ENCODE data around the gene ATP11B. TPM values are rescaled to one million over a fixed set of nuclear protein-coding genes. Genes with fewer than 3 reads are reported as not detected.

ATP11B gene
- total and polyA plus RNA-seq, 9 of the 15 experiments (the other 6 are each of a cell fraction or from before 2014, with no cell fraction given): 11.9 to 68.7 (median 41.8) TPM

DNA sequence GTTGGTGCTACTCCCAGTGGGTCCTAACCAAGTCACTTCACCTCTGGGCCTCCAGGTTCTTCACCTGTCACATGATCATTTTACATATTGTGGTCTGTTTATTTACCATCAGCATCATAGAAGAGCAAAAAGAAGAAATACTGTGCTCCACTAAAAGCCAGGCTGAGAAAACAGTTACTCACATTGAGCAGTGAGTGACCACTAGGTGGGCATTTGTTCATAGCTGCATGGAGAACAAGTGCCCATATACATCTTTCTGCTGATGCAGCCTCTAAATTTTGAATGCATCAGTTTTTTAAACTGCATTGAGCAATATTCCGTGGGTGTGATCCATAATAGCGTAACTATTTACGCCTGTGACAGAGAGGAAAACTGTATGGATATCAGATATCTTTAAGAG, 110.9 kb downstream of the ATP11B start:
- ChIA-PET CTCF (ENCODE audit: low intra/inter-chr PET ratio) (interaction anchor here (1.1 kb wide), 1 partner anchor 23 kb away, joined by 6 read pairs; no protein-coding TSS in a partner anchor), POLR2A (interaction anchor here (0.6 to 2.4 kb wide), 6 partner anchors 10 to 1508 kb away, joined by 3 to 9 read pairs (median 4); no protein-coding TSS in a partner anchor)
- intact Hi-C loops (cut with micrococcal nuclease): loop anchor here (10.0 kb wide), 1 partner anchor 191 kb away; the partner anchor contains the start of gene MCCC1
- Histone ChIP-seq H3K27ac (ENCODE audit: extremely low read depth, low read depth, low read length) (no peak overlapping the region), H2AFZ (ENCODE audit: low read depth, low read length) (no peak overlapping the region), H3K27me3 (ENCODE audit: control insufficient read depth in 2 of 2, insufficient read depth in 2 of 2, low read length in 2 of 2) (no peaks in the 10 kb centered on the region), H3K4me2 (ENCODE audit: insufficient read depth, low read length) (no peak overlapping the region), H3K9ac (ENCODE audit: insufficient read depth in 1 of 2, low read depth in 2 of 2, low read length in 2 of 2) (no peak overlapping the region), H4K20me1 (replicated peaks; ENCODE audit: control insufficient read depth, insufficient read depth, low read length) (no peaks in the 10 kb centered on the region), H3K9me1 (ENCODE audit: control insufficient read depth, insufficient read depth, low read length) (no peaks in the 10 kb centered on the region), H3K4me1 (replicated peaks in 1 of 2; ENCODE audit: control insufficient read depth in 2 of 2, insufficient read depth in 2 of 2, low read length in 2 of 2) (peaks cover 4 to 8% of the 10 kb centered on the region in 2 experiments; a peak in 3 of 5 replicates), H3K4me3 (no peak overlapping the region), H3K36me3 (ENCODE audit: control insufficient read depth, insufficient read depth, low read length) (peaks cover 51% of the 10 kb centered on the region), H3K9me3 (replicated peaks; ENCODE audit: control insufficient read depth, insufficient read depth, low read depth, low read length) (no peaks in the 10 kb centered on the region), H3K79me2 (ENCODE audit: control insufficient read depth, insufficient read depth, low read length) (no peaks in the 10 kb centered on the region)
- FAIRE-seq (no peak), DNase-seq (ENCODE audit: extremely low read depth in 1 of 4, low spot score in 3 of 4) (no peak), ATAC-seq (peak; percentile 62; the same call in 2 of the 3 replicates)
- WGBS (ENCODE audit: insufficient coverage, low coverage, missing lambda C conversion rate): 92% methylated on average over 3 of the region's 3 CpGs
- in situ Hi-C loops (cut with MboI): no loop called here
- TF ChIP-seq, protein P1, sequence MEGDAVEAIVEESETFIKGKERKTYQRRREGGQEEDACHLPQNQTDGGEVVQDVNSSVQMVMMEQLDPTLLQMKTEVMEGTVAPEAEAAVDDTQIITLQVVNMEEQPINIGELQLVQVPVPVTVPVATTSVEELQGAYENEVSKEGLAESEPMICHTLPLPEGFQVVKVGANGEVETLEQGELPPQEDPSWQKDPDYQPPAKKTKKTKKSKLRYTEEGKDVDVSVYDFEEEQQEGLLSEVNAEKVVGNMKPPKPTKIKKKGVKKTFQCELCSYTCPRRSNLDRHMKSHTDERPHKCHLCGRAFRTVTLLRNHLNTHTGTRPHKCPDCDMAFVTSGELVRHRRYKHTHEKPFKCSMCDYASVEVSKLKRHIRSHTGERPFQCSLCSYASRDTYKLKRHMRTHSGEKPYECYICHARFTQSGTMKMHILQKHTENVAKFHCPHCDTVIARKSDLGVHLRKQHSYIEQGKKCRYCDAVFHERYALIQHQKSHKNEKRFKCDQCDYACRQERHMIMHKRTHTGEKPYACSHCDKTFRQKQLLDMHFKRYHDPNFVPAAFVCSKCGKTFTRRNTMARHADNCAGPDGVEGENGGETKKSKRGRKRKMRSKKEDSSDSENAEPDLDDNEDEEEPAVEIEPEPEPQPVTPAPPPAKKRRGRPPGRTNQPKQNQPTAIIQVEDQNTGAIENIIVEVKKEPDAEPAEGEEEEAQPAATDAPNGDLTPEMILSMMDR (IDR thresholded peaks at IDR 0.05 in 2 of 3, conservative IDR thresholded peaks at IDR 0.05 in 1 of 3; ENCODE audit: insufficient read depth in 2 of 3, low read depth in 1 of 3, low read length in 3 of 3): 0 out of 6 replicates have a peak, but pooled peaks of 2 of the 3 experiments have one; percentile 7 to 30
- TF ChIP-seq, protein P2, sequence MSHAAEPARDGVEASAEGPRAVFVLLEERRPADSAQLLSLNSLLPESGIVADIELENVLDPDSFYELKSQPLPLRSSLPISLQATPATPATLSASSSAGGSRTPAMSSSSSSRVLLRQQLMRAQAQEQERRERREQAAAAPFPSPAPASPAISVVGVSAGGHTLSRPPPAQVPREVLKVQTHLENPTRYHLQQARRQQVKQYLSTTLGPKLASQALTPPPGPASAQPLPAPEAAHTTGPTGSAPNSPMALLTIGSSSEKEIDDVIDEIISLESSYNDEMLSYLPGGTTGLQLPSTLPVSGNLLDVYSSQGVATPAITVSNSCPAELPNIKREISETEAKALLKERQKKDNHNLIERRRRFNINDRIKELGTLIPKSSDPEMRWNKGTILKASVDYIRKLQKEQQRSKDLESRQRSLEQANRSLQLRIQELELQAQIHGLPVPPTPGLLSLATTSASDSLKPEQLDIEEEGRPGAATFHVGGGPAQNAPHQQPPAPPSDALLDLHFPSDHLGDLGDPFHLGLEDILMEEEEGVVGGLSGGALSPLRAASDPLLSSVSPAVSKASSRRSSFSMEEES (CRISPR knock-in tag; IDR thresholded peaks at IDR 0.05): peak; percentile 66
- TF ChIP-seq TSC22D4 (tag; IDR thresholded peaks at IDR 0.05) (no peak), ETV1 (tag; conservative IDR thresholded peaks at IDR 0.05; ENCODE audit: low read depth) (no peak)
- no TSS peak for BruUV-seq (replicated peaks)
